HepG2 (cell line): ENCODE results near the gene U2AF1L4. TPM values are rescaled to one million over a fixed set of nuclear protein-coding genes. Genes with fewer than 3 reads are reported as not detected.

Experiments used
- ATAC-seq: fragments of 200-7000 bp; cut with Tn5 transposase; 3 replicates; pipeline ENCODE4 v1.9.1; 2020; ENCODE audit warnings: mild to moderate bottlenecking, moderate library complexity
- BruUV-seq: library from RNA; stranded (reverse); fragments of 400-500 nt; replicated peaks from 2 replicates; lab custom pipeline; 2021; lab: Mats Ljungman, UMichigan
- CTCF ChIA-PET: fragments of 300-600 bp; formaldehyde crosslinking; extraction: SDS; loops from one replicate; lab custom pipeline; 2021; ENCODE audit warnings: low total read pairs, inconsistent platforms, low intra/inter-chr PET ratio; lab: Yijun Ruan, JAX
- POLR2A ChIA-PET: fragments of 350-600 bp; sonication (Branson Sonifier 250); formaldehyde crosslinking; loops from one replicate; lab custom pipeline; 2020; ENCODE audit warnings: antibody characterized with exemption, inconsistent platforms; lab: Yijun Ruan, JAX
- DNase-seq: peaks from one replicate; pipeline ENCODE4 v3.0.0-alpha.2; 2015; ENCODE audit warnings: low spot score
- FAIRE-seq: peaks from 3 replicates; lab custom pipeline; 2011; peaks lifted over from hg19 to GRCh38; lab: Jason Lieb, UNC
- H2AFZ ChIP-seq: one replicate; pipeline ENCODE4 v1.6.1; 2011; ENCODE audit warnings: low read length, inconsistent platforms
- H3K27ac ChIP-seq: fragments of 300-600 bp; 3 replicates; pipeline ENCODE4 v1.8.0; 2011; ENCODE audit warnings: mixed run types, mild to moderate bottlenecking, mixed read lengths, low read length, inconsistent platforms; ENCODE audit not compliant: insufficient read depth; ENCODE audit errors: extremely low read length
- H3K27me3 ChIP-seq, 2 experiments: fragments of 200-600 bp in 1 of 2; 2 replicates in 1 of 2; 3 replicates in 1 of 2; pipeline versions ENCODE4 v1.6.0 to v1.8.0; 2011; ENCODE audit warnings: low read length in 2 of 2, mild to moderate bottlenecking in 2 of 2, moderate library complexity in 2 of 2, inconsistent platforms in 1 of 2; ENCODE audit not compliant: insufficient read depth in 2 of 2, control insufficient read depth in 1 of 2
- H3K36me3 ChIP-seq, 2 experiments: fragments of 200-600 bp in 1 of 2; replicated peaks in 1 of 2; 2 replicates in 1 of 2; 3 replicates in 1 of 2; pipeline versions ENCODE4 v1.5.1 to v1.8.0; 2011; ENCODE audit warnings: low read length in 2 of 2, inconsistent platforms in 1 of 2; ENCODE audit not compliant: insufficient read depth in 2 of 2, control insufficient read depth in 1 of 2
- H3K4me1 ChIP-seq: 2 replicates; pipeline ENCODE4 v1.5.1; 2012; ENCODE audit warnings: low read length, inconsistent platforms; ENCODE audit not compliant: insufficient read depth
- H3K4me2 ChIP-seq: 2 replicates; pipeline ENCODE4 v1.6.0; 2011; ENCODE audit warnings: low read depth, low read length, inconsistent platforms
- H3K4me3 ChIP-seq, 3 experiments: fragments of 200-600 bp in 1 of 3; sonication (generic), shearing (Covaris generic) in 1 of 3; replicated peaks in 1 of 3; 2 replicates each; pipeline ENCODE4 v1.5.1; 2011 to 2016; ENCODE audit warnings: low read length in 3 of 3, inconsistent platforms in 2 of 3, low read depth in 2 of 3, mild to moderate bottlenecking in 2 of 3, control low read depth in 1 of 3, mixed read lengths in 1 of 3; ENCODE audit not compliant: insufficient read depth in 1 of 3
- H3K79me2 ChIP-seq: one replicate; pipeline ENCODE4 v1.6.1; 2011; ENCODE audit warnings: low read length, inconsistent platforms; ENCODE audit not compliant: insufficient read depth
- H3K9ac ChIP-seq: 2 replicates; pipeline ENCODE4 v1.6.0; 2011; ENCODE audit warnings: mild to moderate bottlenecking, low read depth, low read length, inconsistent platforms; ENCODE audit not compliant: insufficient read depth
- H3K9me3 ChIP-seq: 2 replicates; pipeline ENCODE4 v1.5.1; 2012; ENCODE audit warnings: mild to moderate bottlenecking, low read length
- H4K20me1 ChIP-seq: 2 replicates; pipeline ENCODE4 v1.6.0; 2011; ENCODE audit warnings: inconsistent platforms, mild to moderate bottlenecking, low read length, moderate library complexity; ENCODE audit not compliant: insufficient read depth
- IKZF4 ChIP-seq: sonication (generic); formaldehyde crosslinking; IDR thresholded peaks from 2 replicates; pipeline ENCODE4 v1.5.1; 2020; ENCODE audit warnings: borderline replicate concordance, mild to moderate bottlenecking, low read depth, missing genetic modification reagents; ENCODE audit errors: not compliant biosample characterization
- KLF6 ChIP-seq: IDR thresholded peaks from 2 replicates; pipeline ENCODE4 v1.8.0; 2016; ENCODE audit warnings: missing biosample characterization, missing genetic modification reagents
- MAFF ChIP-seq: IDR thresholded peaks from 2 replicates; pipeline ENCODE4 v1.6.1; 2011; ENCODE audit warnings: low read depth, low read length, improper control_type of control experiment
- POGZ ChIP-seq: sonication (generic); formaldehyde crosslinking; IDR thresholded peaks from 2 replicates; pipeline ENCODE4 v1.4.0; 2020; ENCODE audit warnings: mild to moderate bottlenecking, missing genetic modification reagents
- POLR2A ChIP-seq, 2 experiments: IDR thresholded peaks; 2 replicates each; pipeline ENCODE4 v1.6.1; 2011; ENCODE audit warnings: low read depth in 2 of 2, low read length in 2 of 2, mild to moderate bottlenecking in 1 of 2, moderate library complexity in 1 of 2; ENCODE audit not compliant: insufficient read depth in 1 of 2
- SRSF1 ChIP-seq: fragments of 200-400 bp; formaldehyde crosslinking; optimal IDR thresholded peaks from 2 replicates; pipeline ENCODE3; 2017; ENCODE audit warnings: mild to moderate bottlenecking, low read depth, low read length, moderate library complexity
- TBL1XR1 ChIP-seq: fragments of 150-350 bp; IDR thresholded peaks from 2 replicates; pipeline ENCODE4 v1.6.1; 2014; ENCODE audit warnings: borderline replicate concordance, low read length; ENCODE audit not compliant: partially characterized antibody
- ZFX ChIP-seq: sonication (generic); formaldehyde crosslinking; IDR thresholded peaks from 2 replicates; pipeline ENCODE4 v1.4.0; 2020; ENCODE audit warnings: mild to moderate bottlenecking, low read depth, missing genetic modification reagents, moderate library complexity
- ZNF12 ChIP-seq: sonication (generic); formaldehyde crosslinking; IDR thresholded peaks from 2 replicates; pipeline ENCODE4 v1.5.0; 2020; ENCODE audit warnings: missing genetic modification reagents
- ZNF672 ChIP-seq: sonication (generic); formaldehyde crosslinking; IDR thresholded peaks from 2 replicates; pipeline ENCODE4 v1.8.1; 2022; ENCODE audit warnings: missing genetic modification reagents
- ZSCAN25 ChIP-seq: sonication (generic); formaldehyde crosslinking; IDR thresholded peaks from 2 replicates; pipeline ENCODE4 v1.8.0; 2022; ENCODE audit warnings: mild to moderate bottlenecking, missing genetic modification reagents
- WGBS: methylation state at CpG from one replicate; pipeline ENCODE4 v1.1.6; 2017; ENCODE audit warnings: low lambda C conversion rate; 5-methylcytosine and 5-hydroxymethylcytosine counted together
- in situ Hi-C: cut with HindIII; loops from 2 replicates; pipeline ENCODE4 v1.10.0; 2017; ENCODE audit warnings: low pct_unique_long_range_greater_than_20kb; ENCODE audit not compliant: extremely low pct_ligation_motif_present
- intact Hi-C: fragments of 100-400 bp; cut with micrococcal nuclease; formaldehyde crosslinking; loops from one replicate; pipeline ENCODE4 v1.10.0; 2022; ENCODE audit not compliant: unreplicated experiment
- polyA plus RNA-seq, 8 experiments: library from polyadenylated mRNA; depleted of rRNA in 3 of 8; stranded (reverse) in 7 of 8; unstranded in 1 of 8; fragments of >200 nt; fragmentation: Illumina TruSeq in 4 of 8; extraction: Trizol in 4 of 8; gene quantifications; 2 replicates each; pipeline versions ENCODE4 v1.2.1 to v1.2.3, GENCODE V29; 2011 to 2016; ENCODE audit warnings: low read depth in 4 of 8, missing spikeins in 1 of 8, mixed read lengths in 1 of 8; ENCODE audit not compliant: insufficient read depth in 1 of 8
- total RNA-seq, 5 experiments: library from RNA; depleted of rRNA; stranded (reverse); fragments of >200 nt; fragmentation: Illumina TruSeq; extraction: Trizol; gene quantifications; 2 replicates each; pipeline ENCODE4 v1.2.3, GENCODE V29; 2016; ENCODE audit warnings: low read depth in 1 of 5
- TF ChIP-seq, protein P1 (sequence below): sonication (generic); formaldehyde crosslinking; IDR thresholded peaks from 2 replicates; pipeline ENCODE4 v1.5.0; 2020; ENCODE audit warnings: missing genetic modification reagents
- TF ChIP-seq, protein P2 (sequence below): sonication (generic); formaldehyde crosslinking; IDR thresholded peaks from 2 replicates; pipeline ENCODE4 v1.9.0; 2021; ENCODE audit warnings: missing genetic modification reagents, mild to moderate bottlenecking, borderline replicate concordance

The U2AF1L4 gene
- total and polyA plus RNA-seq, 2 of the 13 experiments (the other 11 are each of a cell fraction or from before 2014, with no cell fraction given) = 7.9 to 15.4 TPM

GRCh38 chr19:35760711-35761349, 15.6 kb upstream of the U2AF1L4 start:
- no peak for ATAC-seq
- no peak overlapping the region for H3K27ac ChIP-seq
- POLR2A ChIA-PET = interaction anchor here (1.0 kb wide), 1 partner anchor 13 kb away, joined by 3 read pairs; the partner anchor contains the start of gene LIN37
- H2AFZ ChIP-seq = no peak overlapping the region
- H3K27me3 ChIP-seq = no peaks in the 10 kb centered on the region
- 100% methylated on average over 4 of the region's 4 CpGs for WGBS
- intact Hi-C loops (no loop called here), in situ Hi-C loops (no loop called here)
- no peak overlapping the region for H3K4me2 ChIP-seq
- no TSS peak for BruUV-seq
- H4K20me1 ChIP-seq = no peaks in the 10 kb centered on the region
- FAIRE-seq = no peak
- no peak overlapping the region for H3K9ac ChIP-seq
- no peaks in the 10 kb centered on the region for H3K9me3 ChIP-seq
- no peak for DNase-seq
- TF ChIP-seq, protein P1, sequence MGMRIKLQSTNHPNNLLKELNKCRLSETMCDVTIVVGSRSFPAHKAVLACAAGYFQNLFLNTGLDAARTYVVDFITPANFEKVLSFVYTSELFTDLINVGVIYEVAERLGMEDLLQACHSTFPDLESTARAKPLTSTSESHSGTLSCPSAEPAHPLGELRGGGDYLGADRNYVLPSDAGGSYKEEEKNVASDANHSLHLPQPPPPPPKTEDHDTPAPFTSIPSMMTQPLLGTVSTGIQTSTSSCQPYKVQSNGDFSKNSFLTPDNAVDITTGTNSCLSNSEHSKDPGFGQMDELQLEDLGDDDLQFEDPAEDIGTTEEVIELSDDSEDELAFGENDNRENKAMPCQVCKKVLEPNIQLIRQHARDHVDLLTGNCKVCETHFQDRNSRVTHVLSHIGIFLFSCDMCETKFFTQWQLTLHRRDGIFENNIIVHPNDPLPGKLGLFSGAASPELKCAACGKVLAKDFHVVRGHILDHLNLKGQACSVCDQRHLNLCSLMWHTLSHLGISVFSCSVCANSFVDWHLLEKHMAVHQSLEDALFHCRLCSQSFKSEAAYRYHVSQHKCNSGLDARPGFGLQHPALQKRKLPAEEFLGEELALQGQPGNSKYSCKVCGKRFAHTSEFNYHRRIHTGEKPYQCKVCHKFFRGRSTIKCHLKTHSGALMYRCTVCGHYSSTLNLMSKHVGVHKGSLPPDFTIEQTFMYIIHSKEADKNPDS (CRISPR knock-in tag) = no peak
- TF ChIP-seq ZSCAN25 (CRISPR knock-in tag) (no peak), ZNF12 (peak; percentile 97), MAFF (no peak)
- CTCF ChIA-PET = no interaction called here
- H3K4me3 ChIP-seq = no peak overlapping the region
- peaks cover 20% of the 10 kb centered on the region for H3K4me1 ChIP-seq
- peaks cover 4 to 24% of the 10 kb centered on the region in 2 experiments; a peak in 4 of 5 replicates for H3K36me3 ChIP-seq
- peaks cover 6% of the 10 kb centered on the region for H3K79me2 ChIP-seq

- no peak for FAIRE-seq
- Histone ChIP-seq H3K4me2 (peak overlapping the region; percentile 69; the same call in 1 of the 2 replicates), H3K4me3 (no peak overlapping the region), H3K9me3 (no peaks in the 10 kb centered on the region), H3K27me3 (no peaks in the 10 kb centered on the region), H3K27ac (no peak overlapping the region), H2AFZ (no peak overlapping the region), H3K79me2 (peaks cover 6% of the 10 kb centered on the region), H3K36me3 (peaks cover 2 to 20% of the 10 kb centered on the region in 2 experiments; a peak in 4 of 5 replicates), H3K4me1 (peaks cover 20% of the 10 kb centered on the region), H3K9ac (peak overlapping the region; percentile 34; the same call in 1 of the 2 replicates), H4K20me1 (no peaks in the 10 kb centered on the region)
- intact Hi-C loops = no loop called here
- in situ Hi-C loops = no loop called here
- 100% methylated on average over 2 of the region's 2 CpGs for WGBS
- ChIA-PET CTCF (no interaction called here), POLR2A (no interaction called here)
- no peak for ATAC-seq
- no TSS peak for BruUV-seq
- no peak for DNase-seq
- TF ChIP-seq ZFX (CRISPR knock-in tag) = no peak
- TF ChIP-seq ZNF672 = no peak
- TF ChIP-seq IKZF4 (CRISPR knock-in tag) = no peak
- no peak for TF ChIP-seq KLF6 (CRISPR knock-in tag)
- no peak for TF ChIP-seq SRSF1
- TF ChIP-seq, protein P2, sequence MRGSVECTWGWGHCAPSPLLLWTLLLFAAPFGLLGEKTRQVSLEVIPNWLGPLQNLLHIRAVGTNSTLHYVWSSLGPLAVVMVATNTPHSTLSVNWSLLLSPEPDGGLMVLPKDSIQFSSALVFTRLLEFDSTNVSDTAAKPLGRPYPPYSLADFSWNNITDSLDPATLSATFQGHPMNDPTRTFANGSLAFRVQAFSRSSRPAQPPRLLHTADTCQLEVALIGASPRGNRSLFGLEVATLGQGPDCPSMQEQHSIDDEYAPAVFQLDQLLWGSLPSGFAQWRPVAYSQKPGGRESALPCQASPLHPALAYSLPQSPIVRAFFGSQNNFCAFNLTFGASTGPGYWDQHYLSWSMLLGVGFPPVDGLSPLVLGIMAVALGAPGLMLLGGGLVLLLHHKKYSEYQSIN (CRISPR knock-in tag) = no peak
- no peak for TF ChIP-seq POLR2A (IDR thresholded peaks at IDR 0.05; ENCODE audit: insufficient read depth in 1 of 2, low read depth in 2 of 2, low read length in 2 of 2)
- TF ChIP-seq POGZ (CRISPR knock-in tag) = no peak
- no peak for TF ChIP-seq TBL1XR1
Observed at GRCh38 chr19:35759697-35760096, 14.5 kb upstream of the U2AF1L4 start.
